ENCODE measurements around the gene CD247.

- TF ChIP-seq CTCF (IDR thresholded peaks at IDR 0.05; ENCODE audit: low read length) (no peak), EZH2 (optimal IDR thresholded peaks at IDR 0.05; ENCODE audit: low read depth, low read length) (no peak), EZH2phosphoT487 (IDR thresholded peaks at IDR 0.05; ENCODE audit: low read length) (no peak)
These were observed 596 bp downstream of the CD247 start for GRCh38 chr1:167517535-167518330.
